Caco-2 (cell line): ENCODE results near the gene SCAF4. TPM values are rescaled to one million over a fixed set of nuclear protein-coding genes. Genes with fewer than 3 reads are reported as not detected.

Source experiments
- BruUV-seq: library from RNA; stranded (reverse); fragments of 400-500 nt; replicated peaks from 2 replicates; lab custom pipeline; 2021; lab: Mats Ljungman, UMichigan
- CTCF ChIA-PET: fragments of 300-600 bp; sonication (Branson Sonifier 250); formaldehyde crosslinking; loops from one replicate; lab custom pipeline; 2022; ENCODE audit warnings: antibody characterized with exemption; lab: Charles Lee
- POLR2A ChIA-PET: fragments of 300-600 bp; sonication (Branson Sonifier 250); formaldehyde crosslinking; loops from one replicate; lab custom pipeline; 2022; ENCODE audit warnings: antibody characterized with exemption; lab: Charles Lee
- DNase-seq, 2 experiments: peaks; one replicate each; pipeline versions ENCODE4 v3.0.0 to v3.0.0-alpha.2; 2020 to 2022
- H3K27me3 ChIP-seq: replicated peaks from 2 replicates; pipeline ENCODE4 v1.6.0; 2011; ENCODE audit warnings: low read length; ENCODE audit not compliant: control insufficient read depth, insufficient read depth
- H3K36me3 ChIP-seq: 2 replicates; pipeline ENCODE4 v1.5.1; 2011; ENCODE audit warnings: low read length; ENCODE audit not compliant: control insufficient read depth, insufficient read depth
- H3K4me1 ChIP-seq: fragments of 250-450 bp; sonication (Bioruptor Pico); 2 replicates; pipeline ENCODE4 v1.5.1; 2020; ENCODE audit warnings: mild to moderate bottlenecking
- H3K4me3 ChIP-seq: 2 replicates; pipeline ENCODE4 v1.5.1; 2011; ENCODE audit warnings: low read depth, mild to moderate bottlenecking, control low read depth, low read length
- H3K9me3 ChIP-seq: fragments of 250-450 bp; sonication (Bioruptor Pico); 2 replicates; pipeline ENCODE4 v1.5.1; 2020; ENCODE audit warnings: mild to moderate bottlenecking, moderate library complexity
- H3K27ac Mint-ChIP-seq: one replicate; pipeline ENCODE4 v1.8.0; 2022; ENCODE audit warnings: mixed read lengths; ENCODE audit not compliant: unreplicated experiment
- H3K27me3 Mint-ChIP-seq: one replicate; pipeline ENCODE4 v1.8.0; 2022; ENCODE audit warnings: mixed read lengths; ENCODE audit not compliant: insufficient read depth, unreplicated experiment
- H3K36me3 Mint-ChIP-seq: one replicate; pipeline ENCODE4 v1.8.0; 2022; ENCODE audit warnings: mild to moderate bottlenecking, mixed read lengths; ENCODE audit not compliant: insufficient read depth, unreplicated experiment
- H3K4me1 Mint-ChIP-seq: one replicate; pipeline ENCODE4 v1.8.0; 2022; ENCODE audit warnings: low read depth, mixed read lengths; ENCODE audit not compliant: unreplicated experiment
- H3K4me3 Mint-ChIP-seq: one replicate; pipeline ENCODE4 v1.8.0; 2022; ENCODE audit warnings: mild to moderate bottlenecking, moderate library complexity, mixed read lengths; ENCODE audit not compliant: unreplicated experiment
- H3K9me3 Mint-ChIP-seq: one replicate; pipeline ENCODE4 v1.8.0; 2022; ENCODE audit warnings: mixed read lengths; ENCODE audit not compliant: unreplicated experiment
- CTCF ChIP-seq, 2 experiments: fragments of 200-600 bp in 1 of 2; IDR thresholded peaks; 1 replicate in 1 of 2; 2 replicates in 1 of 2; pipeline versions ENCODE4 v1.5.1 to v1.8.0; 2011 to 2022; ENCODE audit warnings: antibody characterized with exemption in 1 of 2, control low read depth in 1 of 2, inconsistent platforms in 1 of 2, low read depth in 1 of 2, low read length in 1 of 2, mild to moderate bottlenecking in 1 of 2, moderate library complexity in 1 of 2; ENCODE audit not compliant: insufficient read depth in 1 of 2, severe bottlenecking in 1 of 2, unreplicated experiment in 1 of 2
- intact Hi-C: fragments of 100-400 bp; cut with micrococcal nuclease; formaldehyde crosslinking; loops from one replicate; pipeline ENCODE4 v1.10.0; 2022; ENCODE audit not compliant: unreplicated experiment
- total RNA-seq: library from RNA; stranded (reverse); gene quantifications from 2 replicates; pipeline ENCODE4 v1.2.3, GENCODE V29; 2022

Gene SCAF4
- total RNA-seq, 1 experiment from 2014 or later = 50.2 TPM

- no peak for DNase-seq
- no peak overlapping the region for H3K4me3 Mint-ChIP-seq
- Histone ChIP-seq H3K36me3 (peaks cover 2% of the 10 kb centered on the region; the same call in 1 of the 2 replicates), H3K4me1 (no peaks in the 10 kb centered on the region), H3K4me3 (no peak overlapping the region), H3K9me3 (no peaks in the 10 kb centered on the region), H3K27me3 (no peaks in the 10 kb centered on the region)
- ChIA-PET CTCF (no interaction called here), POLR2A (no interaction called here)
- no peak for TF ChIP-seq CTCF (IDR thresholded peaks at IDR 0.05; ENCODE audit: insufficient read depth in 1 of 2, low read depth in 1 of 2, low read length in 1 of 2, severe bottlenecking in 1 of 2, unreplicated experiment in 1 of 2)
- H3K9me3 Mint-ChIP-seq = no peaks in the 10 kb centered on the region
- peaks cover 6% of the 10 kb centered on the region for H3K4me1 Mint-ChIP-seq
- peaks cover 41% of the 10 kb centered on the region for H3K36me3 Mint-ChIP-seq
- BruUV-seq = no TSS peak
- no peak overlapping the region for H3K27ac Mint-ChIP-seq
- H3K27me3 Mint-ChIP-seq = no peaks in the 10 kb centered on the region
- intact Hi-C loops = no loop called here
Measured at GRCh38 chr21:31673321-31673912, 58.5 kb downstream of the SCAF4 start.

- no TSS peak for BruUV-seq
- no peaks in the 10 kb centered on the region for H3K27me3 ChIP-seq
- no peaks in the 10 kb centered on the region for H3K9me3 Mint-ChIP-seq
- H3K4me3 Mint-ChIP-seq = peak overlapping the region; percentile 29
- H3K4me1 Mint-ChIP-seq = peaks cover 6% of the 10 kb centered on the region
- intact Hi-C loops = no loop called here
- TF ChIP-seq CTCF (IDR thresholded peaks at IDR 0.05; ENCODE audit: insufficient read depth in 1 of 2, low read depth in 1 of 2, low read length in 1 of 2, severe bottlenecking in 1 of 2, unreplicated experiment in 1 of 2) = no peak
- H3K9me3 ChIP-seq = no peaks in the 10 kb centered on the region
- peaks cover 4% of the 10 kb centered on the region; the same call in 1 of the 2 replicates for H3K36me3 ChIP-seq
- ChIA-PET POLR2A (no interaction called here), CTCF (no interaction called here)
- H3K4me1 ChIP-seq = no peaks in the 10 kb centered on the region; the same call in 1 of the 2 replicates
- no peak overlapping the region for H3K27ac Mint-ChIP-seq
- H3K27me3 Mint-ChIP-seq = no peaks in the 10 kb centered on the region
- no peak overlapping the region for H3K4me3 ChIP-seq
- DNase-seq = no peak
- H3K36me3 Mint-ChIP-seq = peaks cover 56% of the 10 kb centered on the region
Measured at GRCh38 chr21:31671931-31672330, 60.0 kb downstream of the SCAF4 start.

GRCh38 chr21:31671146-31671716 lies 60.7 kb downstream of the SCAF4 start:
- H3K4me1 ChIP-seq = no peaks in the 10 kb centered on the region; the same call in 1 of the 2 replicates
- no peaks in the 10 kb centered on the region for H3K9me3 Mint-ChIP-seq
- H3K27me3 Mint-ChIP-seq = no peaks in the 10 kb centered on the region
- no peaks in the 10 kb centered on the region for H3K9me3 ChIP-seq
- BruUV-seq = TSS peak; percentile 71
- intact Hi-C loops = no loop called here
- H3K27me3 ChIP-seq = no peaks in the 10 kb centered on the region
- peak overlapping the region; percentile 29 for H3K4me3 Mint-ChIP-seq
- peaks cover 4% of the 10 kb centered on the region; the same call in 1 of the 2 replicates for H3K36me3 ChIP-seq
- H3K4me1 Mint-ChIP-seq = peaks cover 6% of the 10 kb centered on the region
- ChIA-PET CTCF (no interaction called here), POLR2A (no interaction called here)
- no peak for DNase-seq
- peaks cover 63% of the 10 kb centered on the region for H3K36me3 Mint-ChIP-seq
- no peak overlapping the region for H3K27ac Mint-ChIP-seq
- no peak for TF ChIP-seq CTCF (IDR thresholded peaks at IDR 0.05; ENCODE audit: insufficient read depth in 1 of 2, low read depth in 1 of 2, low read length in 1 of 2, severe bottlenecking in 1 of 2, unreplicated experiment in 1 of 2)
- H3K4me3 ChIP-seq = no peak overlapping the region
